T-helper 22 cell (primary cell): ENCODE measurements around the gene FOXJ3.

Experiments
- DNase-seq: peaks from one replicate; pipeline ENCODE4 v3.0.0-alpha.2; 2020; ENCODE audit warnings: low read depth

Gene FOXJ3

DNA sequence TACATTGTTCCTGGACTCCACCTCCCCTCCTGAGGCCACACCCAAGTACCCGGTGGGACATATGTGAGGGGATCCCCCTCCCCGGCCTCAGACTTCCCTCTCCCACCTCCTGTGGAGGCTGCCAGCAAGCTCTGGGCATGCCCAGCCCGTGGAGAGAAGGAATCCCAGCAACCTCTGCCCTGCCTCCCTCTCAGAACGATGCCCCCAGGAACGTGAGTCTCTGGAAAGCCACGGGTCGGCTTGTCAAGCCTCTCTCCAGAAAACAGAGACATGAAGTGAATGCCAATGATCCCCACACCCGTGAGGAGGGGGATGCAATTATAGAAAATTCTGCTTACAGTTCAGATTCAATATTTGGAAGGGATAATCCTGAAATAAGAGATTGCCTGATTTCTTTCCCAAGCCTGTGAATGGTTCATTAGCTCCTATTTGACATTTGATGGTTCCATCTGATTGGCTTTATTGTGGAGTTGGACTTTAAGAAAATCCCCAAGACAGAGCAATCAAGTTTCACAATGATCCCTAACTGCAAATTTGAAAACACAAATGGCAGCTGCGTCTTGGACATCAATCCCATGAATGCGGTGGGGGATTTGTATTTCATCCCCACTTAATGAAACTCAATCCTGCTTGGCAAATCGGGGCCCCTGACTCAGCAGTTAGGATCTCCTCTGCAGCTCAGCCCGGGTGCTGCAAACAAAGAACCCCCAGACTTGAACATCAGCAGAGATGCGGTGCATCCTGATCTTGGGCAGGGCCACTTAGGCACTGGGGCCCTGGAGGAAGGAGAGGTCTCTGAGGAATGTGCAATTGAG lies 190.9 kb downstream of the FOXJ3 start:
- no peak for DNase-seq

DNA sequence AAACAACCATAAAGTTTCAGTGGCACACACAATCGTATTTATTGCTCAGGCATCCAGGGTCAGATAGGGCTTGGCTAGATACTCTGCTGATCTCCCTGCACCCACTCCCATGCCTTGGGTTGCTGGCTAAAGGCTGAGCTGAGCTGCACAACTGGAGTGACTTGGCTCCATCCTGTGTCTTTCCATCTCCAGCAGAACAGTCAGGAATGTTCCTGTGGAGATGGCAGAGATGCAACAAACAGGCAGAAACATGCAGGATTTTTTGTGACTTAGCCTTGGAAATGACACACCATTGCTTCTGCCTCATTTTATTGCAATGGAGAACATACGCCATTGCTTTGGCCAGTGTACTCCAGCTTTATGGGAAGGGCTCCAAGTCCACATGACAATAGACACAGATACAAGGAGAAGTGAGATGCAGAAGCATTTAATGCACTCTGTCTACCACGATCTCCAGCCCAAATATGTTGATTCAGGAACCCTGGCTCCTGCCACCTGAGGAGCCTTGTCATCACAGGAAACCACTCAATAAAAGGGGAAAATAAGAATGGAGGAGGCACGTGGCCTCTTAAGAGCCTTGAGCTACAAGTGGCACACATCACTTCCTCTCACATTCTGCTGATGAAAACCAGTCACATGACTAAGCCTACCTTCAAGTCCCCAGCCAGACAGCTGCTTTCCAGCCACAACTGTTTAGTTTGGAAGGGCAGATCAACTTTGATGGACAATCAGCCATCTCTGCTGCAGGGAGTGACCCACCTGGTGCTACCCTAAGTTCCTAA lies 191.9 kb downstream of the FOXJ3 start:
- DNase-seq = no peak

DNA sequence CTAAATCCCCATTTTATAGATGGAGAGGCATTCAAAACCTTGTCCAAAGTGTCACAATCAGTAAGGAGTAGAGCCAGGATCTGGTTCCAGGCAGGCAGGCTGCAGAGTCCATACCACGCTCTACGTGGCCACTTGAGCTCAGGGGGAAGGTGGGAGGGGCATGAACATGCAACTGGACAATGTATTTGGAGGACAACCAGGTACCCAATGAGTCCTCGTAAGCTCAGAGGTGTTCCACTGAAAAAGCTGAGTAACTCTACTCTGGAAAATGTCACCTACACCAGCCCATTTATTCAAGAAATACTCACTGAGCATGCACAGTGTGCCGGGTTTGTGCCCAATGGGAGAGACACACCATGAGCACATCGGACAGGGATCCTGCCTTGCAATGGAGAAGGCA lies 193.1 kb downstream of the FOXJ3 start:
- no peak for DNase-seq

DNA sequence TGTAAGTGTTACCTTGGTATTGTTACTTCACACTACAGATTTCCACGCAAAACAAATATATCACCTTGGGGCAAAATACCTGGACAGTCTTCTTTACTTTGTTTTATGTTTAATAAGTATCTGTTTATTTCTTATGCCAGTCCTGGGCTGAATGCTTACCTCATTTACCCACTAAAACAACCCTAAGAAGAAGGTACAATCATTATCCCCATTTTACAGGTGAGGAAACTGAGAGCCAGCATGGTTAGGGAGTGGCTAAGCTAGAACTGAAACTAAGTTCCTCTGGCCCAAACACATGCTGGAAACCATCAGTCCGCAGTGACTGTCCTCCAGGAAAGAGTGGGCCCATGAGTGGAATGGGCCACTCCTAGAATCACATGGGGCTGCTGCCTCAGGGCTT lies 194.8 kb downstream of the FOXJ3 start:
- DNase-seq = no peak

DNA sequence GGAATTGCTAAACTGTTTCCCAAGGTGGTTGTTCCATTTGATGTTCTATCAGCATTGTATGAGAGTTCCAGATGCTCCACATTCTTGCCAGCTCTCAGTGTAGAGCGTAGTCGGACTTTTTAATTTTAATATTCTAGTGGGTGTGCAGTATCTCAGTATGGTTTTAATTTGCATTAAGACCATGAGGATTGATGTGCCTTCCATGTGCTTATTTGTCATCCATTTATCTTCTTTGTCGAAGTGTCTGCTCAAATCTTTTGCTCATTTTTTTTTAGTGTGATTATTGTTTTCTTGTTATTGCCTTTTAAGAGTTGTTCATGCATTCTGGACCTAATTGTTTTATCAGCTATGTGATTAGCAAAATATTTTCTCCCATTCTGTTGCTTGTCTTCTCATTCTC lies 195.6 kb downstream of the FOXJ3 start:
- DNase-seq = no peak

DNA sequence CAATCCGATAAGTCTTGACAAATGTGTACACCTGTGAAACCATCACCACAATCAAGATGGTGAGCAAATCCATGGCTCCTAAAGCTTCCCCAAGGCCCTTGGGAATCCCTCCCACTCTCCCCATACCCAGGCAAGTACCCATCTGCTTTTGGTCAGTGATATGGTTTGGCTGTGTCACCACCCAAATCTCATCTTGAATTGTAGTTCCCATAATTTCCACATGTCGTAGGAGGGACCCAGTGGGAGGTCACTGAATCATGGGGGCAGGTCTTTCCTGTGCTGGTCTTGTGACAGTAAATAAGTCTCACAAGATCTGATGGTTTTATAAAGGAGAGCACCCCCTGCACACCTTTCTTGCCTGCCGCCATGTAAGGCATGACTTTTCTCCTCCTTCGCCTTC lies 196.4 kb downstream of the FOXJ3 start:
- DNase-seq = no peak

DNA sequence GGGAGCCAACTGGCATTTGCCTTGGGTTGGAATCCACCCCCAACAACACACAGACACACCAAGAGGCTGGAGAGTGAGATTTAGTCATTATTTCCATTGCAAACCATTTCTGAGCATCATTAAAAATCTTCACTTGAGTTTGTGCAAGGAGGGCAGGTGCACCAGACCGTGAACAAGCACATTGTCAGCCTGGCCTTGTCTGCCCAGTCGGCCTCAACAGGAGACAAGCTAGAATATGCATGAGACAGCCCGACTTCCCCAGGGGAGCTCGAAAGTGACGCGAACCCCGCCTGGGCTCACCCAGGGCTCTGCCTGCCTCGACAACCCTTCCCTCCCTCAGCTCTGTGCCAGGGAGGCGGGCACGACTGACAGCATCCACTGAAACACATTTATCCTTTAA lies 197.3 kb downstream of the FOXJ3 start:
- no peak for DNase-seq

DNA sequence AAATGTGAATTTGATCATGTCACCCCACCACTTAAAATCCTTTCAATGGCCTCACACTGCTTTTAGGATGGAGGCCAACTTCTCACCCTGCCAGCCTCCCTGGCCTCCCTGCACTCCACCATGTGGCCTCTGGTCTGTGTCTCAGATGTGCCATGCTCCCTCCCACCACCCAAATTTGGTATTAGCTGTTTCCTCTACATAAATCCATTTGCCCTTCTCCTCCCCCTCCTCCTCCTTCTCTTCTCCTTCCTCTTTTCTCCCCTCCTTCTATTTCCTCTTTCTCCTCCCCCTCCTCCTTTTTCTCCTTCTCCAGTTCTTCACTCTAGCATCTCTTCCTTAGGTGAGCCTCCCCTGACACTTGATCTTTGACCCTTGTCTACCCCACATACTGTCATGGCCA lies 198.6 kb downstream of the FOXJ3 start:
- DNase-seq = no peak

DNA sequence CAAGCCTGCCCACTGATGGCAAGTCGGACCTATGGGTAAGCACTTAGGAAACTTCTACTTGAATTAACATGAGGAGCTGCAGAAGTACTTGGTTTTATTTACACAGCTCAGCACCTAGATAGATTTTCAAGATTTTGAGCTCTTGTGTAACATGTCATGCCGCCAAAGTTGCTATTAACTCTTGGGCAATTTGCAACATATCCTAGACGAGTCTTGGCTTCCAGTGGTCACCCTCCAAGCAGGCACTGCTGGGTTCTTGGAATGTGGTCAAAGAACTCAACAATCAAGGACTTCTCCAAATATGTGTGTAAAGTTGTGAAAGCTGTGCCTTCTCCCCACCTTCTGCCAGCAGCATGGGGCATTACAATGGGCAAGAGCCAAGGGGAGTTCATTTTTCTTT lies 199.6 kb downstream of the FOXJ3 start:
- DNase-seq = no peak

DNA sequence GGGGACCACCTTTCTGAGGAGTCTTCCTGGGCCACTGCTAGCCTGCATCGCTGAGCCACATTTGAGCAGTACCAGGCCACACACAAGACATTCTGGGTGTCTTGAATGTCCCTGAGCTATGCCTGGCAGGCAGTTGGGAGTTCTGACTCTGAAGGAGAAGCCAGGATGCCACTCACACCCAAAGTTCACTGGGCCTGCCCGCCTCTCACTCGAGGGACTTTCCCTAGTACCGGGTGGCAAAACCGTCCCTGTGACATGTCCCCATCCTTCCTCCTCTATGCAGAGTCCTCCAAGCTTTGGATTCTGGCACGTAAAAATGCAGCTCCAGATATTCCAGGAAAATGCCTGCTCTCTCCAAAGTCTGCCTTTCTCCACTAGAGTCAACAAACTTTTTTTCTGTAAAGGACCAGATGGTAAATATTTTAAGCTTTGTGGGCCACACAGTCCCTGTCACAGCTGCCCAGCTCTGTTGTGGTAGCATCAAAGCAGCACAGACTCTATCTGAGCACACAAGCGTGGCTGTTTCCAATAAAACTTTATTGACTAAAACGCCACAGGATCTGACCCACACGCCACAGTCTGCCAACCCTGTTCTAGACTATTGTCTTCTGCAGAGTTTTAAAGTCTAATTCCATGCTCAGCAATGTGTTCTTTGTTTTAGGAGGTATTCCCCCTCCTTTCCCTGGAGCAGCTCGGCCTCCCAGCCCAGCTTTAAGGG lies 201.1 kb downstream of the FOXJ3 start:
- no peak for DNase-seq

DNA sequence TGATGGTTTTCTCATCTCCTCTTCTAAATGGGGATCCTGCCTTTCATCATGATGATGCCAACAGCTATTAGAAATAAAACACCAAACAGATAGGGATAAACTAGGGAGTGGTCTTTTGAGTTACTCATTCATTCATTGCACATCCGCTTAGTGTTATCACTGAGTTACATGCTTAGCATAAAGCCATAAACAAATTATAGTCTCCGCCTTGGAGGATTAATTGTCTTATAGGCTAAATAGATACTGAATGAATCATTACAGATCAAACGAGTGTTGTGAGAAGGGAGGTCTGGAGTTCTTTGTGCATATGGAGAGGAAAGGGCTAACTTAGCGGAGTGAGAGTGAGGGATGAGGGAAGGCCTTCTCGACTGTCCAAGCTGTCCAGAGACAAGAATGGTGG lies 201.6 kb downstream of the FOXJ3 start:
- DNase-seq = no peak

DNA sequence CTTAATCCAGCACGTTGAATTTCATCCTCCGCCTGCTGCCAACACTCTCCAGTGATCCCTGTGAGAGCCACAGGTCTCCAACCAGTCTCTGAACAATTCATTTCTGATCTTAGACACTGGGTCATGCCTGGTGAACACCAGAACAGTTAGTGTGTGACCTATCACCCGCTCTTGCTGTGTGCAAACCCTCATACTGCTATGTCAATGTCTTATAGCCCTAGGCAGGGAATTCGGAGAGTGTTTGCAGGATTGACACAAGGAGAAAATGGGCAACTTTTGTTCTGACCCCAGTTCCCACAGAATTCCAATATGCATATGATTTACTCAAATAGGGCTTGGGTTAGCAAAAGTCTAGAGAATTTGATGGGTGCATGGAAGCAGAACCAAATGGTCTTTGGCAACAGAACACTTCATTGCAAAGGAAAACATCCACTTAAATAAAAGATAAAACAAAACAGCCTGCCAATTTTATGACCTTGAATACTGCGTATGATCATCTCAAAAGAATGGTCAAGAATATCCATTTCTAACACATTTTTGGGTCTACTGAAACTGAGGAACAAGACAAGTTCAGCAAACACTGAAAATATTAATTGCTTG lies 204.9 kb downstream of the FOXJ3 start:
- no peak for DNase-seq

DNA sequence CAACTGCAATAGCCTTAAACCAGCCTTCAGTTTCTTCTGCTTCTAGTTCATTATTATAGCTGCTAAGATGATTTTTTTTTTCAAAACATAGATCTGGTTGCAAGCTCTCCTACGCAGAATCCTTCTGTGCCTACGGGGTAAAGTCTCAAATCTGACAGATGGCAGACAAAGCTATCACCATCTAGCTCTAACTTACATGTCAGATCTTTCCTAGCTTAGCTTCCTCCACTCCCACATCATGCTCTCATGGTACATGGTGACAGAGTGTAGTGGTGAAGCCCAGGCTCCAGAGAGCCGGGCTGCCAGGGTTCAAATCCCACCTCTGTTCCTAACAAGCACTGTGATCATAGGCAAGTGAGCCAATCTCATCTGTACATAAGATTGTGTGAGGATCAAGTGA lies 206.1 kb downstream of the FOXJ3 start:
- DNase-seq = no peak

DNA sequence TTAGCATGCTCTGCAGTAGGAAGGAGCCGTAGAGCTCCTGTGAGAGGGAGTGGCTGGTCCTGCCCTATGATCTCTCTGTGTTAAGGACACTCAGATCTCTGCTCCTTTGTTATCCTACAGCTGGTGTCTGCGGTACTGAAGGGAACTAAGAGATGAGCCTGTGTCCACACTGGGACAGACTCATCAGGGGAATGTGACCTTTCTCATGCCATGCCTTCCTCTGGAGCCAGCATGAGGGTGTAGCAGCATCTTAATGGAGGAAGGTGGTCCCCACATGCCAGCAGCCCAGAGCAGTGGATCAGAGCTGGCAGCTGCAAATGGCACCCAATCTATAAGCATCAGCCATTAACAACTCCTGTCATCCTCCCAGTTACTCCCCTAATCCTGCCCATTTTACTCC lies 206.5 kb downstream of the FOXJ3 start:
- DNase-seq = no peak

DNA sequence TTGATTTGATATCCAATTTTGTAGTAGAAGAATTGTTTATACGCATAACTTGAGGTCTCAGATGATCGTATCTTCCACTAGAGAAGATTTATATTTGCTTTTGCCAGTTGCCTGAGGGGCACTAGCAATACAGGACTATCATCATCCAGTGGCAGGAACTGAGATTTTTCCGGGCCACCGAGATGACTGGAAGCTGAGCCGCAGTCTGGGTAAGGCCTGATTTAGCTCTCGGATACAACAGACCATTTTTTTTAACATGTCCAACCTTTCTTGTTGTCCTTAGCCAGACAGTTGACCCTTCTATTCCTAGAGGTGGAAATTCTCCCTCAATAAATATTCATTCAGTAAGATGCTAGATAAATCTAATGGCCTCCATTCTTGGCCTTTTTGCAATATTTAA lies 207.3 kb downstream of the FOXJ3 start:
- no peak for DNase-seq
